Measurements from ENCODE around the gene SNAPC2. TPM values are rescaled to one million over a fixed set of nuclear protein-coding genes. Genes with fewer than 3 reads are reported as not detected.

SNAPC2 gene
- total and polyA plus RNA-seq, 2 of the 13 experiments (the other 11 are each of a cell fraction or from before 2014, with no cell fraction given): 10.2 to 12.7 TPM

DNA sequence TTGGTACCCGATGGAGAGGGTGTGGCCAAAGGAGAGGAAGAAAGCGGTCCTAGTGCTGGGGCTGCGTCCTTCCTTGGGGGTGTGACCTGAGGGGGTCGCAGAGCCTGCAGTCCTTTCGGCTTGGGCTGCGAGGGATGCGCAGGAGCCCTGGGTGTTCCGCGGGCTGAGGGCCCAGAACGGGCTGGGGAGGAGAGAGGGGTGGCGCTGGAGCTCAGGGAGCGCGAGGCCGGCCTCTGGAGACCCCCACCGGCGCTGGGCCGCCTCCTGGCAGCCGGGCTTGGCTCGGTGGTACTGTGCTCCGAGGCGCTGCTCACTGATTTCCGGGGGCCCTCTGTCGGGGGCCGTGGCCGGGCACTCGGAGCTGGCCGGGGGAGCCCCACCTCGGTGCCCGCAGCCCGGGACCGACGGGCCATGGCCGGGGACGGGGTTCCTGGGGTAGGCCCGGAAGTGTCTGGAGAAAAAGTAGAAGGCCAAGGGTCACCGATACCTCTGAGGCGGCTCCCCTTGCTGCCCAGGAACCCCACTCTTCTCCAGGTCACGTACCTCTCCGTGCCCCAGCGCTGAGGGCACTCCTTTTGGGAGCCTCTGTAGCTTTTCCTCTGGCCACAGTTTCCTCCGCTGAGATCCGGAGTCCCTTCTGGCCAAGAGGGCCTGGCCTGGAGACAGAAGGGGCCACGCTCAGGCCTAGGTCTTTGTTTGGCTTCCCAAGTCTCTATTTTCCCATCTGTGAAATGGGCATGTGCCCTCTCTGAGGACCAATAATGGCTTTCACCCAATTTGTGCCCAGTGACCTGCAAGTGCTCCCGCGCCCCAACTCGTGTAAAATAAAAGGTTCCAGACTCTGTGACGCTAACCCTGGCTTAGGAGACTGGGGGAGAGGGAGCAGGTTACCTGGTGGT is 47.6 kb upstream of the SNAPC2 start (continued):
- no peak for TF ChIP-seq ZBTB34 (CRISPR knock-in tag; IDR thresholded peaks at IDR 0.05)
- TF ChIP-seq KAT2B (IDR thresholded peaks at IDR 0.05; ENCODE audit: borderline replicate concordance, low read depth, low read length): no peak
- no peak for TF ChIP-seq TOE1 (CRISPR knock-in tag; IDR thresholded peaks at IDR 0.05)
- TF ChIP-seq, protein P1, sequence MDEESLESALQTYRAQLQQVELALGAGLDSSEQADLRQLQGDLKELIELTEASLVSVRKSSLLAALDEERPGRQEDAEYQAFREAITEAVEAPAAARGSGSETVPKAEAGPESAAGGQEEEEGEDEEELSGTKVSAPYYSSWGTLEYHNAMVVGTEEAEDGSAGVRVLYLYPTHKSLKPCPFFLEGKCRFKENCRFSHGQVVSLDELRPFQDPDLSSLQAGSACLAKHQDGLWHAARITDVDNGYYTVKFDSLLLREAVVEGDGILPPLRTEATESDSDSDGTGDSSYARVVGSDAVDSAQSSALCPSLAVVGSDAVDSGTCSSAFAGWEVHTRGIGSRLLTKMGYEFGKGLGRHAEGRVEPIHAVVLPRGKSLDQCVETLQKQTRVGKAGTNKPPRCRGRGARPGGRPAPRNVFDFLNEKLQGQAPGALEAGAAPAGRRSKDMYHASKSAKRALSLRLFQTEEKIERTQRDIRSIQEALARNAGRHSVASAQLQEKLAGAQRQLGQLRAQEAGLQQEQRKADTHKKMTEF (CRISPR knock-in tag; IDR thresholded peaks at IDR 0.05): no peak; the same call in 1 of the 2 replicates
- TF ChIP-seq SRSF9 (IDR thresholded peaks at IDR 0.05; ENCODE audit: borderline replicate concordance, insufficient read depth, low read depth, low read length, poor library complexity, severe bottlenecking): no peak
- TF ChIP-seq JUNB (CRISPR knock-in tag; IDR thresholded peaks at IDR 0.05; ENCODE audit: borderline replicate concordance): no peak
- no peak for TF ChIP-seq ZNF446 (CRISPR knock-in tag; IDR thresholded peaks at IDR 0.05)
- no peak for TF ChIP-seq FOXO4 (CRISPR knock-in tag; conservative IDR thresholded peaks at IDR 0.05)
- no peak for TF ChIP-seq DNMT3B (CRISPR knock-in tag; conservative IDR thresholded peaks at IDR 0.05)
